ENCODE results near the gene TTC39B. TPM values are rescaled to one million over a fixed set of nuclear protein-coding genes. Genes with fewer than 3 reads are reported as not detected.
A peak's percentile ranks its signal among the peaks of the same experiment; 100 is the strongest.

The TTC39B gene
- total and polyA plus RNA-seq, 2 of the 8 experiments (the other 6 are each of a cell fraction or from before 2014, with no cell fraction given), result 1.6 to 10.9 TPM

DNA sequence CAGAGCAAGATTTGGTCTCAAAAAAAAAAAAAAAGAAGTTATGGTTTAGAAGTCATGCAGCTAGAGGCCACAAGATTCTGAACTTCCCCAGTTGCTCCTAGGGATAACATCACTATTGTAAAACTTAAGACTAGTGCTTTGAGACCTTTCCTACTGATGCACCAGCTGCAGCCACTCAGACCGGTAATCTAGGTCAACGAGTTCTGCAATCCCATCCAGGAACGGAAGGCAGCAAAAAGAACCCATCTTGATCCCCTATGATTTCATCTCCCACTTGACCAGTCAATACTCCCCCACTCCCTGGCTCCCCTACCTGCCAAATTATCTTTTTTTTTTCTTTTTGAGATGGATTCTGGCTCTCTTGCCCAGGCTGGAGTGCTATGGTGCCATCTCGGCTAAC, 46.9 kb upstream of the TTC39B start:
- Histone ChIP-seq H4K20me1 (replicated peaks in 1 of 2; ENCODE audit: control insufficient read depth in 1 of 2, insufficient read depth in 2 of 2, low read length in 2 of 2) (no peaks in the 10 kb centered on the region), H3K4me3 (ENCODE audit: extremely low read depth in 1 of 4, insufficient read depth in 2 of 4, low read depth in 3 of 4, low read length in 4 of 4) (no peak overlapping the region), H3K4me1 (replicated peaks in 1 of 4; ENCODE audit: control insufficient read depth in 3 of 4, insufficient read depth in 4 of 4, low read length in 3 of 4) (peaks cover 0 to 6% (median 4%) of the 10 kb centered on the region in 4 experiments; a peak in 4 of 7 replicates), H3K9me3 (ENCODE audit: insufficient read depth in 2 of 2, low read depth in 1 of 2, low read length in 1 of 2) (no peaks in the 10 kb centered on the region; a peak in 1 of 4 replicates), H2BK120ac (replicated peaks; ENCODE audit: low read depth, low read length) (no peak overlapping the region), H3K14ac (ENCODE audit: insufficient read length) (no peak overlapping the region), H4K91ac (replicated peaks; ENCODE audit: insufficient read length, low read length) (no peak overlapping the region), H3K4me2 (ENCODE audit: insufficient read depth in 1 of 2, low read depth in 2 of 2, low read length in 2 of 2) (no peak overlapping the region), H2BK5ac (ENCODE audit: low read depth, low read length) (no peak overlapping the region; the same call in 1 of the 2 replicates), H3K36me3 (ENCODE audit: control insufficient read depth in 2 of 4, insufficient read depth in 4 of 4, low read length in 3 of 4) (no peaks in the 10 kb centered on the region; a peak in 2 of 8 replicates), H2BK20ac (ENCODE audit: low read length) (peak overlapping the region; percentile 89; the same call in 1 of the 2 replicates), H4K8ac (ENCODE audit: extremely low read depth, insufficient read depth, low read length) (no peak overlapping the region), H2BK15ac (ENCODE audit: low read length) (no peak overlapping the region), H3K79me2 (ENCODE audit: control insufficient read depth in 1 of 2, insufficient read depth in 2 of 2, low read length in 2 of 2) (no peaks in the 10 kb centered on the region), H3K4ac (replicated peaks; ENCODE audit: insufficient read length, low read depth, low read length) (no peak overlapping the region), H3K23ac (ENCODE audit: insufficient read length) (no peak overlapping the region), H2BK12ac (ENCODE audit: low read depth, low read length) (no peak overlapping the region), H3K9ac (replicated peaks in 1 of 4; ENCODE audit: extremely low read depth in 1 of 4, low read depth in 3 of 4, low read length in 3 of 4) (no peak overlapping the region), H3K79me1 (ENCODE audit: low read depth, low read length) (no peaks in the 10 kb centered on the region), H3K23me2 (ENCODE audit: low read depth, low read length) (no peaks in the 10 kb centered on the region), H3K27me3 (replicated peaks in 1 of 4; ENCODE audit: control insufficient read depth in 3 of 4, extremely low read depth in 1 of 4, insufficient read depth in 3 of 4, low read length in 3 of 4) (no peaks in the 10 kb centered on the region), H3K56ac (replicated peaks; ENCODE audit: insufficient read length, low read depth, low read length) (no peak overlapping the region), H2AK5ac (ENCODE audit: low read depth, low read length) (no peak overlapping the region), H3K27ac (ENCODE audit: low read depth, low read length) (no peak overlapping the region), H4K5ac (ENCODE audit: insufficient read length, low read depth, low read length) (no peak overlapping the region), H3K18ac (ENCODE audit: extremely low read depth, low read length) (no peak overlapping the region), H2AFZ (ENCODE audit: low read length) (no peak overlapping the region)
- ChIA-PET CTCF (ENCODE audit: partially characterized antibody) (interaction anchor here (1.2 to 2.4 kb wide), 2 partner anchors 122 to 141 kb away, joined by 4 to 11 read pairs; no protein-coding TSS in a partner anchor), POLR2A (ENCODE audit: partially characterized antibody) (no interaction called here)
- 94% methylated on average over 4 of the region's 4 CpGs; no CpG with 5 or more reads in 1 of the 2 experiments for WGBS, 2 experiments (ENCODE audit: extremely low coverage in 1 of 2, insufficient coverage in 1 of 2, insufficient read length in 1 of 2, insufficient replicate concordance in 2 of 2, low coverage in 1 of 2, low lambda C conversion rate in 2 of 2, missing lambda C conversion rate in 1 of 2)
- no peak for FAIRE-seq
- DNase-seq (ENCODE audit: low read depth in 1 of 2, low spot score in 2 of 2), result no peak
- TF ChIP-seq POLR2A (IDR thresholded peaks at IDR 0.05; ENCODE audit: control extremely low read depth in 1 of 2, low read depth in 2 of 2, low read length in 2 of 2) (no peak), RFX5 (IDR thresholded peaks at IDR 0.05; ENCODE audit: borderline replicate concordance, low read depth, low read length) (no peak), NANOG (IDR thresholded peaks at IDR 0.05; ENCODE audit: insufficient read depth, low read depth, low read length, poor library complexity, severe bottlenecking) (no peak), RAD21 (IDR thresholded peaks at IDR 0.05 in 1 of 2, conservative IDR thresholded peaks at IDR 0.05 in 1 of 2; ENCODE audit: low read depth in 2 of 2, low read length in 2 of 2) (no peak), CHD1 (IDR thresholded peaks at IDR 0.05; ENCODE audit: low read depth, low read length) (no peak), RBBP5 (IDR thresholded peaks at IDR 0.05; ENCODE audit: borderline replicate concordance, low read depth, low read length) (no peak), TAF1 (IDR thresholded peaks at IDR 0.05; ENCODE audit: low read depth, low read length) (no peak), SAP30 (IDR thresholded peaks at IDR 0.05; ENCODE audit: insufficient read depth, insufficient replicate concordance, low read length) (no peak), PHF8 (conservative IDR thresholded peaks at IDR 0.05; ENCODE audit: low read depth, low read length) (no peak)
- TF ChIP-seq, protein P1, sequence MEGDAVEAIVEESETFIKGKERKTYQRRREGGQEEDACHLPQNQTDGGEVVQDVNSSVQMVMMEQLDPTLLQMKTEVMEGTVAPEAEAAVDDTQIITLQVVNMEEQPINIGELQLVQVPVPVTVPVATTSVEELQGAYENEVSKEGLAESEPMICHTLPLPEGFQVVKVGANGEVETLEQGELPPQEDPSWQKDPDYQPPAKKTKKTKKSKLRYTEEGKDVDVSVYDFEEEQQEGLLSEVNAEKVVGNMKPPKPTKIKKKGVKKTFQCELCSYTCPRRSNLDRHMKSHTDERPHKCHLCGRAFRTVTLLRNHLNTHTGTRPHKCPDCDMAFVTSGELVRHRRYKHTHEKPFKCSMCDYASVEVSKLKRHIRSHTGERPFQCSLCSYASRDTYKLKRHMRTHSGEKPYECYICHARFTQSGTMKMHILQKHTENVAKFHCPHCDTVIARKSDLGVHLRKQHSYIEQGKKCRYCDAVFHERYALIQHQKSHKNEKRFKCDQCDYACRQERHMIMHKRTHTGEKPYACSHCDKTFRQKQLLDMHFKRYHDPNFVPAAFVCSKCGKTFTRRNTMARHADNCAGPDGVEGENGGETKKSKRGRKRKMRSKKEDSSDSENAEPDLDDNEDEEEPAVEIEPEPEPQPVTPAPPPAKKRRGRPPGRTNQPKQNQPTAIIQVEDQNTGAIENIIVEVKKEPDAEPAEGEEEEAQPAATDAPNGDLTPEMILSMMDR (IDR thresholded peaks at IDR 0.05; ENCODE audit: control extremely low read depth in 1 of 3, insufficient read depth in 1 of 3, low read depth in 1 of 3, low read length in 3 of 3), result no peak

Data from H1 (cell line).